Neural cell (in vitro differentiated cells): ENCODE data around the gene TLN1.

Experiments used
- CTCF ChIP-seq: fragments of 450-650 bp; IDR thresholded peaks from 2 replicates; pipeline ENCODE4 v1.5.1; 2014; ENCODE audit warnings: antibody characterized with exemption, mild to moderate bottlenecking, moderate library complexity; ENCODE audit not compliant: poor library complexity, severe bottlenecking
- EP300 ChIP-seq: fragments of 450-650 bp; conservative IDR thresholded peaks from 2 replicates; pipeline ENCODE4 v1.6.1; 2014; ENCODE audit warnings: antibody characterized with exemption, mild to moderate bottlenecking, moderate library complexity; ENCODE audit not compliant: poor library complexity, severe bottlenecking
- POLR2AphosphoS5 ChIP-seq: IDR thresholded peaks from 2 replicates; pipeline ENCODE4 v1.6.1; 2012
- RAD21 ChIP-seq: fragments of 450-650 bp; conservative IDR thresholded peaks from 2 replicates; pipeline ENCODE4 v1.6.1; 2014; ENCODE audit warnings: antibody characterized with exemption, mild to moderate bottlenecking, moderate library complexity
- REST ChIP-seq: IDR thresholded peaks from 2 replicates; pipeline ENCODE4 v1.6.1; 2012; ENCODE audit warnings: borderline replicate concordance
- SMC3 ChIP-seq: fragments of 450-650 bp; conservative IDR thresholded peaks from 2 replicates; pipeline ENCODE4 v1.6.1; 2014; ENCODE audit warnings: antibody characterized with exemption, mild to moderate bottlenecking, moderate library complexity; ENCODE audit not compliant: poor library complexity

- TF ChIP-seq REST (no peak), CTCF (no peak), RAD21 (no peak), POLR2AphosphoS5 (no peak), SMC3 (no peak), EP300 (no peak)
Measured at GRCh38 chr9:35743880-35744518, 12.0 kb upstream of the TLN1 start.
